ENCODE results near the gene LTBP1.

DNA sequence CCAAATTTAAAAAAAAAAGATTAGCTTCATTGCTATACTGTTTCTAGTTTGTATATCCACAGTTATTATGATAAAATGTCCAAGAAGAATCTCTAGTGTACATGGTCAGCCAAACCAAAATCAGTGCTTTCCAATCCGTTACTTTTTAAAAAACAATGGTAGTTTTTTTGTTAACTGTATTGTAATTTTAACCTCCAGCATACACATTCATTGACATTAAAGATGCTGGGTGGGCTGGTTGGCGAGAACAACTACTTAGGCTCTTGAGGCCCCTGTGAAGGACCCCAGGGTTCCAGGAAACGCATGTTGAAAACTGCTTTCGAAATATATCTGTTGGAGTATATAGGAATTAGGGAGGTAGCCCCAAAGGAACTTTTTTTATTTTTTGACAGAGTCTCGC lies 422.4 kb downstream of the LTBP1 start:
- TF ChIP-seq, protein P1, sequence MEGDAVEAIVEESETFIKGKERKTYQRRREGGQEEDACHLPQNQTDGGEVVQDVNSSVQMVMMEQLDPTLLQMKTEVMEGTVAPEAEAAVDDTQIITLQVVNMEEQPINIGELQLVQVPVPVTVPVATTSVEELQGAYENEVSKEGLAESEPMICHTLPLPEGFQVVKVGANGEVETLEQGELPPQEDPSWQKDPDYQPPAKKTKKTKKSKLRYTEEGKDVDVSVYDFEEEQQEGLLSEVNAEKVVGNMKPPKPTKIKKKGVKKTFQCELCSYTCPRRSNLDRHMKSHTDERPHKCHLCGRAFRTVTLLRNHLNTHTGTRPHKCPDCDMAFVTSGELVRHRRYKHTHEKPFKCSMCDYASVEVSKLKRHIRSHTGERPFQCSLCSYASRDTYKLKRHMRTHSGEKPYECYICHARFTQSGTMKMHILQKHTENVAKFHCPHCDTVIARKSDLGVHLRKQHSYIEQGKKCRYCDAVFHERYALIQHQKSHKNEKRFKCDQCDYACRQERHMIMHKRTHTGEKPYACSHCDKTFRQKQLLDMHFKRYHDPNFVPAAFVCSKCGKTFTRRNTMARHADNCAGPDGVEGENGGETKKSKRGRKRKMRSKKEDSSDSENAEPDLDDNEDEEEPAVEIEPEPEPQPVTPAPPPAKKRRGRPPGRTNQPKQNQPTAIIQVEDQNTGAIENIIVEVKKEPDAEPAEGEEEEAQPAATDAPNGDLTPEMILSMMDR (IDR thresholded peaks at IDR 0.05): no peak
- TF ChIP-seq POLR2AphosphoS5 (IDR thresholded peaks at IDR 0.05) (no peak), POLR2A (IDR thresholded peaks at IDR 0.05) (no peak)

Measured in transverse colon (tissue), 4 donors.